Activated T-helper 2 cell treated with anti-CD3 and anti-CD28 coated beads, Interferon-gamma antibody, Interleukin-2, Interleukin-4, amounts not matched to agents 10 μg/mL and 5 μg/mL and 100 μg/mL, durations not matched to agents 14 hours and 24 hours and 36 hours (primary cell): Measurements from ENCODE around the gene GPR161. TPM values are rescaled to one million over a fixed set of nuclear protein-coding genes. Genes with fewer than 3 reads are reported as not detected.
"Not testable (repeated sequence)": the region's sequence is repeated elsewhere in the genome, so short reads cannot be mapped to it uniquely, and the experiment has no call there.

Experiments used
- DNase-seq: peaks from one replicate; pipeline ENCODE4 v3.0.0; 2021; ENCODE audit warnings: low spot score
- H3K27ac Mint-ChIP-seq: one replicate; pipeline ENCODE4 v1.8.0; 2021; ENCODE audit warnings: mixed read lengths
- H3K27me3 Mint-ChIP-seq: one replicate; pipeline ENCODE4 v1.8.0; 2021; ENCODE audit warnings: low read depth, mixed read lengths
- H3K36me3 Mint-ChIP-seq: one replicate; pipeline ENCODE4 v1.8.0; 2021; ENCODE audit warnings: low read depth, mixed read lengths
- H3K4me1 Mint-ChIP-seq: one replicate; pipeline ENCODE4 v1.8.0; 2021; ENCODE audit warnings: low read depth, mixed read lengths
- H3K4me3 Mint-ChIP-seq: one replicate; pipeline ENCODE4 v1.8.0; 2021; ENCODE audit warnings: low read depth, mild to moderate bottlenecking, moderate library complexity, mixed read lengths
- H3K9me3 Mint-ChIP-seq: one replicate; pipeline ENCODE4 v1.8.0; 2021; ENCODE audit warnings: mixed read lengths
- intact Hi-C: fragments of 100-400 bp; cut with micrococcal nuclease; formaldehyde crosslinking; loops from one replicate; pipeline ENCODE4 v1.15.1; 2023
- total RNA-seq: library from RNA; stranded (reverse); gene quantifications from 2 replicates; pipeline ENCODE4 v1.2.3, GENCODE V29; 2022

The GPR161 gene, protein sequence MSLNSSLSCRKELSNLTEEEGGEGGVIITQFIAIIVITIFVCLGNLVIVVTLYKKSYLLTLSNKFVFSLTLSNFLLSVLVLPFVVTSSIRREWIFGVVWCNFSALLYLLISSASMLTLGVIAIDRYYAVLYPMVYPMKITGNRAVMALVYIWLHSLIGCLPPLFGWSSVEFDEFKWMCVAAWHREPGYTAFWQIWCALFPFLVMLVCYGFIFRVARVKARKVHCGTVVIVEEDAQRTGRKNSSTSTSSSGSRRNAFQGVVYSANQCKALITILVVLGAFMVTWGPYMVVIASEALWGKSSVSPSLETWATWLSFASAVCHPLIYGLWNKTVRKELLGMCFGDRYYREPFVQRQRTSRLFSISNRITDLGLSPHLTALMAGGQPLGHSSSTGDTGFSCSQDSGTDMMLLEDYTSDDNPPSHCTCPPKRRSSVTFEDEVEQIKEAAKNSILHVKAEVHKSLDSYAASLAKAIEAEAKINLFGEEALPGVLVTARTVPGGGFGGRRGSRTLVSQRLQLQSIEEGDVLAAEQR
- total RNA-seq: 1.3 and 2.4 TPM in 2 replicates

DNA sequence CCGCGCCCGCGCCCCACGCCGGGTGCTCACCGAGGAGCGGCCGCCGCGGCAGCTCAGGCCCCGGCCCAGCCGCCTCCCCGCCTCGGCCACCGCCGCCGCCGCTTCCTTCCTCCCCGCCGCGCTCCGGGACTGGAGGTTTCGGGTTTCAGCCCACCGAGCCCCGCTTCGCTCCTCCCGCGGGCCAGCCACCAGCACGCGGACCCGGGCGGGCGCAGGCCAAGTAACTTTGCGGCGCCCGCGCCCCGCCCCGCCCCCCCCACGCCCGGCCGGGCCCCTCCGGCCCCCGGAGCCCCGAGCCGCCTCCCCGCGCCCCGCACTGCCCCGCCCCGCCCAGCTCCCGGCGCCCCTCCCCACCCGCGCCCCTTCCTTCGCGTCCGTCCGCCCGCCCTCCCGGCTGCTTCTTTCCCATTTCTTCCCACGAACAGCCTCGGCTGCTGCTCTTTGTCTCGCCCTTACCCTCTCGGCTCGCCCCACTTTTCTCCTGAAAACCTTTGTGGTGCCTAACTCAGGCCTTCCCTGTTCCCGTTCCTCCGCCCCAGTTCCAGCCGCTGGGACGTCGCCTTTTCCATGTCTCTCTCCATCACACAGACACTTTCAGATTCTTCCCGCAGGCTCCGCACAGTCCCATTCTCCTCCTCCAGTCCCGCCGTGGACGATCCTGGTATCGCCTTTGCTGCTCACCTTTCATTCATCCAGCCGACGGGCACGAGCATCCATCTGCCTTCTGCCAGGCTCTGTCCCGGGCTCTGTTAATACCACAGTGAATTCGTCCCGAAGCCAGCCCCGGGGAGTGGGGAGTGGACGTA lies at the start of gene GPR161:
GPR161 (minus strand) TSS at position 222 of the 806 bp plus-strand sequence. CDS start 32,080 bp downstream, outside the sequence.
- H3K27ac Mint-ChIP-seq: peak within 1 kb of the TSS; percentile 33
- intact Hi-C loops: loop anchor here (2.0 to 5.0 kb wide), 4 partner anchors 42 to 200 kb away; partner anchors contain the start of genes DCAF6, MPC2 and TIPRL
- H3K9me3 Mint-ChIP-seq: no peaks in the 10 kb centered on the region
- H3K36me3 Mint-ChIP-seq: no peaks in the 10 kb centered on the region
- H3K4me1 Mint-ChIP-seq: peaks cover 16% of the 10 kb centered on the region
- peaks cover 48% of the 10 kb centered on the region for H3K27me3 Mint-ChIP-seq
- H3K4me3 Mint-ChIP-seq: peak within 1 kb of the TSS; percentile 85
- peak; percentile 29 for DNase-seq

DNA sequence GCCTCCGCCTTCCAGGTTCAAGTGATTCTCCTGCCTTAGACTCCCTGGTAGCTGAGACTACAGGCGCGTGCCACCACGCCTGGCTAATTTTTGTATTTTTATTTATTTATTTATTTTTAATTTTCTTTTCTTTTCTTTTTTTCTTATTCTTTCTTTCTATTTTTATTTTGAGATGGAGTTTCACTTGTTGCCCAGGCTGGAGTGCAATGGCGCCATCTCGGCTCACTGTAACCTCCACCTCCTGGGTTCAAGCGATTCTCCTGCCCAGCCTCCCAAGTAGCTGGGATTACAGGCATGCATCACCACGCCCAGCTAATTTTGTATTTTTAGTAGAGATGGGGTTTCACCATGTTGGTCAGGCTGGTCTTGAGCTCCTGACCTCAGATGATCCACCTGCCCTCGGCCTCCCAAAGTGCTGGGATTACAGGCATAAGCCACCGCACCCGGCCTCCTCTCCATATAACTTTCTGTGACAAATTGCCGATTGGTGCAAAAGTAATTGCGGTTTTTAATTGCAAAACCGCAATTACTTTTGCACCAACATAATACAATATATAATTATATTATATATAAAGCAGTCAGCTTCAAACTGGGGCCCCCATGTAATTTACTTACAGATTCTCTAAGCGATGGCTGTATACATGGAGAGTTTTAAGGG lies 44.5 kb upstream of the GPR161 start:
- H3K27ac Mint-ChIP-seq, H3K27me3 Mint-ChIP-seq, H3K9me3 Mint-ChIP-seq, intact Hi-C loops, DNase-seq: not testable (repeated sequence)
- peak overlapping the region; percentile 33 for H3K4me3 Mint-ChIP-seq
- H3K36me3 Mint-ChIP-seq: peaks cover 20% of the 10 kb centered on the region
- peaks cover 11% of the 10 kb centered on the region for H3K4me1 Mint-ChIP-seq

DNA sequence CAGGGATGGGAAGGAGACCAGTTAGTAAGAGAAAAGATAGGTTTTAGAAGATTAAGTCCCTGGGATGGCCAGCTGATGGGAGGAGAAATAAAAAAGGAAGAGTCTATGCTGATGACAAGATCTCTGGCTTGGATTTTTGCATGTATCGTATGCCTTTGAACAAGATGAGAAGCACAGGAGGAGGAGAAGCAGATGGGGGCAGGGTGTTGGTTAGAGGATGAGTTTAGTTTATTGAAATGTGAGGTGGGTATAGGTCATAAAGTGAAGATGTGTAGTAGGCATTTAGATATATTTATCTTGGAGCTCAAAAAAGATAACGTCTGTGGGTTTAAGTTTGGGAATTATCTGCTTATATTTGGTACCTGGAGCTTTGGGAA lies 43.4 kb upstream of the GPR161 start:
- intact Hi-C loops: no loop called here
- peaks cover 11% of the 10 kb centered on the region for H3K4me1 Mint-ChIP-seq
- no peaks in the 10 kb centered on the region for H3K27me3 Mint-ChIP-seq
- no peak for DNase-seq
- peaks cover 13% of the 10 kb centered on the region for H3K36me3 Mint-ChIP-seq
- H3K9me3 Mint-ChIP-seq: no peaks in the 10 kb centered on the region
- H3K27ac Mint-ChIP-seq: no peak overlapping the region
- H3K4me3 Mint-ChIP-seq: no peak overlapping the region

DNA sequence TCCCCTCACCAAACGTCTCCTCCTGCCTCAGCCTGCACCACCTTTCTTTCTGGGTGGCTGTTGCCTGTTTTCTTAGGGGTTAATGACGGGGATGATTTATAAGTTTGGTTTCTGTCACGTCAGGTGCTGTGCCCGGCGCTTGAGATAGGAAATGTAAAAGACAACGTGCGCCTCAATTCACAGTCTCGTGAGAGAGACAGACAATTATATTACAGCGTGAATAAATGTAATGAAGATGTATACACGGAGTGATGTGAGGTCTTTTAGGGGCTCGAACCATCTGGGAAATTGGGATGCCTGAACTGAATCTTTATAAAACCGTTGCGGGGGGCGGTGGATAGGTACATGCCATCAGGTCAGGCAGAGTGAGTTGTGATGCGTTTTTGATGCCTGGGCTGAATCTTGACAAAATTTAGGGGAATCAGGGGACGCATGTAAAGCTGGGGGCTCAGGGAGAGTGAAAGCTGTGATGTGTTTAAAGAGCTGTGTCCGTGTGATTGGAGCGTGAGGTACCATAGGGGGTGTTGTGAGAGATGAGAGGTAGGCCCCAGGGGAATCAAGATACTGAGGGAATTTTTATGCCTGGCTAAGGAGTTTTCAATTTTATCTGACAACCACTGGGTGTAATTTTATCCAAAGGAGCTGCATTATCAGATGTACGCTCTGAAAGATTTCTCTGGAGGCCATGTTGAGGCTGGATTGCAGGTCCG lies 42.9 kb upstream of the GPR161 start:
- peaks cover 8% of the 10 kb centered on the region for H3K36me3 Mint-ChIP-seq

DNA sequence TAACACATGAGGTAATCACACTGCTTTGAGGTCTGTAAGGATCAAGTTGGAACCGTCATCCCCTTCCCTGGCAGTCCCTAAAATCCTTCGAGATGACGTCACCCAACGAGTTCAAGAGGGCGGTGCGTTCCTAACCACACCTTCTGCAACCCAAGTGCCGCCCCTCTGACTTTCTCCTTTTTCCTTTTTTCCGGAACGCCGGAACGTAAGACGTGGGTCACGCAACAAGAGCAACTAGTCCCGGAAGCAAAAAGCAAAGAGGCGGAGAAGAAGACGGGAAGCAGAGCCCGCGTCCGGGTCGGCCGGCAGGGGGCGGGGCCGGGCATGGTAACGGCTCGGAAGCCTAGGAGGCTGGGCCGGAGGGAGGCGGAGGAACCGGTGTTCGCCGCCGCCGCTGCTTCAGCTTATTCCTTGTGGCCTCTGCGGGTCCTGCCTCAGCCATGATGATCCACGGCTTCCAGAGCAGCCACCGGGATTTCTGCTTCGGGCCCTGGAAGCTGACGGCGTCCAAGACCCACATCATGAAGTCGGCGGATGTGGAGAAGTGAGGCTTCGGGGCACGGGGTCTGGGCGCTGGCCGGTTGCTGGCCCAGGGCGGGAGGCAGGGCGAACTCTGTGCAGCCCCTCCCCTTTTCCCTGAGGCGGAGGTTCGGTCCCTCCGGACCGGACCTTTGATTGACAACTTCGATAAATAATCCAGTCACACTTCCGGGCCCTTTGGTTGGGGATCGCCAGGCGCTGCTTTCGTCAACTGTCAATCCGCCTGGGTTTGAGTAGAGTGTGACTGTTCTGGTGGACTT lies 42.1 kb upstream of the GPR161 start, which contains the start of gene TIPRL:
TIPRL (plus strand) TSS at position 325 of the 800 bp plus-strand sequence; CDS start at position 441, 116 bp downstream.
- H3K27ac Mint-ChIP-seq: no peak within 1 kb of the TSS
- no peak within 1 kb of the TSS for H3K4me3 Mint-ChIP-seq
- peaks cover 8% of the 10 kb centered on the region for H3K4me1 Mint-ChIP-seq
- peak; percentile 93 for DNase-seq
- H3K9me3 Mint-ChIP-seq: no peaks in the 10 kb centered on the region
- peaks cover 4% of the 10 kb centered on the region for H3K27me3 Mint-ChIP-seq
- intact Hi-C loops: loop anchor here (1.0 to 10.0 kb wide), 8 partner anchors 42 to 1896 kb away; partner anchors contain the start of genes GPR161, KIFAP3 and SFT2D2
- peaks cover 3% of the 10 kb centered on the region for H3K36me3 Mint-ChIP-seq

More for the DNA sequence above, 42.9 kb upstream of the GPR161 start:
- Mint-ChIP-seq H3K4me3 (no peak overlapping the region), H3K4me1 (peaks cover 11% of the 10 kb centered on the region), H3K9me3 (no peaks in the 10 kb centered on the region), H3K27me3 (peaks cover 3% of the 10 kb centered on the region), H3K27ac (no peak overlapping the region)
- intact Hi-C loops: loop anchor here (1.0 to 10.0 kb wide), 7 partner anchors 43 to 1895 kb away; partner anchors contain the start of genes GPR161, KIFAP3 and SFT2D2
- DNase-seq: no peak

DNA sequence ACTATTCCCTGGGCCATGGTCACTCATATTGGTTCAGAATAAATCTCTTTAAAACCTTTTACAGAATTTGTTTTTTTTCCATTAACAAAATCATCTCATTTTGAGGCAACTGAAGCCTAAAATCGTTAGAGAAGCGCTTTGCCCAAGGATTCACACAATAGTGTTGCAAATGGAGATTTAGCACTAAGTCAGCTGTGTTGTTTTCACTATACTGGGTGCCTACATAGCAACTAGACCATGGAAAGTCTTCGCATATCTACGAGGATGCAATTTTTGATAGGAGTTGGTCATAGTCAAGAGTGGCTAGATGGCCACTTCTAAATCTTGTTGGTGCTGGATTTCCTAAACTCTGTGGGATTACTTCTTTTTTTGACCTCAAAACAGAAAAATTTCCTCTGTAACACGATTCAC lies 41.5 kb upstream of the GPR161 start:
- intact Hi-C loops: loop anchor here (1.0 to 10.0 kb wide), 6 partner anchors 41 to 1897 kb away; partner anchors contain the start of genes GPR161 and KIFAP3
- Mint-ChIP-seq H3K36me3 (no peaks in the 10 kb centered on the region), H3K9me3 (no peaks in the 10 kb centered on the region), H3K4me1 (peaks cover 4% of the 10 kb centered on the region), H3K4me3 (no peak overlapping the region), H3K27me3 (peaks cover 7% of the 10 kb centered on the region), H3K27ac (no peak overlapping the region)
- no peak for DNase-seq

DNA sequence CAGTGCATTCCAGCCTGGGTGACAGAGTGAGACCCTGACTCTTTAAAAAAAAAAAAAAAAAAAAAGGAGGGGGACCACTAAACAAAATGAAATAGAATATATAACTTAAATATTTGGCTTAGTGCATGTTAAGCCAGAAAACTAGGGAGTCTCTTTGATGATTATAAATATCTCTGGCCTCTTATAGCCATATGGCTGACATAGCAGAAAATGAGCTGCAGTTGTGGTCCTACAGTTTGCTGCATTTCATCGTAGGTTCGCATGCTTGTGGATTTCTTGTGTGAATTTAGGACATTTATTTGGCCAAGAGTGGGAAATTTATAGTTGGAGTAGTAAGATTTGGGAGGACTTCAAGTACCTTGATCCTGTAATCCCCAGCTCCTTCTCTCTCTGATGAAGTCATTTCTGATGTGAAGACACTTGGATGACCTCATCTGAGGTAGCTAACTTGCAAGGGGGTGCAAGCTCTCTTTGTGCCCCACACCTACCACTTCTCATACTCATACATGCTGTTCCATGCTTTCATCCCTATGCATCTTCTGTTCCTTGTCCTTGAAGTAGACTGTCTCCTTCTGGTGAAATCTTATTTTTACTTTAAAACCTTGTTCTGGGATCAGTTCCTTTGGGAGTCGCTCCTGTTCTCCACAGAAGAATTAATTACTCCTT lies 35.7 kb upstream of the GPR161 start:
- Mint-ChIP-seq H3K4me3 (no peak overlapping the region), H3K4me1 (no peaks in the 10 kb centered on the region), H3K9me3 (no peaks in the 10 kb centered on the region), H3K27me3 (peaks cover 9% of the 10 kb centered on the region), H3K27ac (no peak overlapping the region), H3K36me3 (no peaks in the 10 kb centered on the region)
- intact Hi-C loops: loop anchor here (10.0 kb wide), 1 partner anchor 1902 kb away; the partner anchor contains the start of gene KIFAP3
- DNase-seq: no peak

DNA sequence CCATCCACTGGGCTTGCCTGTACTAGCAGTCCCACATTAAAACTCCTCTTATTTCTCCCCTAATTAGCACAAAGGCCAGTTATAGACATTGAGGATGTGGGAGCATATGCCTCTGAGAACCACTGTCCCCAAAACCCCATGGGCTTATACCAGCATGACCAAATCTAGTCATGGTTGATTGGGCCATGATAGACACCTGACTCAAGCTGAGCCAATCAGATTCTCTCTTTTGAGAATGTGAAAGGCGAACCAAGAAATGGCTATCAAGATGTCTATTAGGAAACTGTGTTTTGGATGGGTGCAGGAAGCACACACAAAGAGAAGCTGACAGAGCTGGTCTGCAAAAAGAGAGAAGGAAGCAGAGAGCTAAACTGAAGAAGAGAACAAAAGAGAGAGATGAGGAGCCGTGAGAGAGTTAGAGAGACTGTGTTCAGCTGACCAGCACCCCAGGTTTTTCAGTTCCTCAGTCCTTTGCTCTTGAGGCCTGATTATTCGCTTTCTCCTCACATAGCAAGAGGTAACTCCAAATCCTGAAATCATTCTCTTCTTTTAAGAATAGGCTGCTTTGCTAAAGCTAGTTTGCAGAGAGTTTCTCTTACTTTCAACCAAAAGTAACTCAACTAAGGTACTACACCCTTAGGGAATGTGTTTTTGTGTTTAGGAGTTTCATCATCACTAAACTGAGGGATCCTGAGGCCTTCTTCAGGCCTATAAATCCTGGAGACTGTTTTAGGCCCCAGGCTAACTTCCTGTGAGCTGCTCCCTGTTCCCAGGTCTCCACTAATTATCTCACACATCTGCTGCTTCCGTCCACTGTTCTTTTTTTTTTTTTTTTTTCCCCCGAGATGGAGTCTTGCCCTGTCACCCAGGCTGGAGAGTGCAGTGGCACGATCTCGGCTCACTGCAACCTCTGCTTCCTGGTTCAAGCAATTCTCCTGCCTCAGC lies 34.1 kb upstream of the GPR161 start:
- Mint-ChIP-seq H3K27me3 (peaks cover 9% of the 10 kb centered on the region), H3K4me3 (no peak overlapping the region), H3K4me1 (no peaks in the 10 kb centered on the region), H3K36me3 (no peaks in the 10 kb centered on the region), H3K27ac (no peak overlapping the region), H3K9me3 (no peaks in the 10 kb centered on the region)
- no peak for DNase-seq
- intact Hi-C loops: loop anchor here (10.0 kb wide), 1 partner anchor 1904 kb away; the partner anchor contains the start of gene KIFAP3

DNA sequence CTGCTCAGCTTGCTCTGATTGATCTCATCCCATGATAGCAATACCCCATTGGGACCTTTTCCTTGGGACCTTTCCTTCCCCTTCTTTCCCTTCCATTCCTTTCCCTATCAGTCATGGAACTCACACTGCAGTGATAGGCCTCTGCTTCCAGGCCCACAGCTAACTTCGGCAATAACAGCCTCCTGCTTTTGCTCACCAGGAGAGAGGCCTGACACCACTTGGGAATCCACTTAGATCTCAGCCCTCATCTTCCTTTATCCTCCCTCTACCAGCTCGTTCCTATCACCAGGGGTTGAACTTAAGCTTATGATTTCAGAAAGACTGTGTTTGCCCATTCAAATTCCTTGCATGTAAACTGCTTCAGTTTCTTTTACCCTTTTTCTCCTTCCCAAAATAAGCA lies 31.1 kb upstream of the GPR161 start:
- H3K27ac Mint-ChIP-seq: no peak overlapping the region
- intact Hi-C loops: no loop called here
- DNase-seq: no peak
- no peaks in the 10 kb centered on the region for H3K9me3 Mint-ChIP-seq
- no peaks in the 10 kb centered on the region for H3K36me3 Mint-ChIP-seq
- no peaks in the 10 kb centered on the region for H3K4me1 Mint-ChIP-seq
- no peaks in the 10 kb centered on the region for H3K27me3 Mint-ChIP-seq
- H3K4me3 Mint-ChIP-seq: no peak overlapping the region

DNA sequence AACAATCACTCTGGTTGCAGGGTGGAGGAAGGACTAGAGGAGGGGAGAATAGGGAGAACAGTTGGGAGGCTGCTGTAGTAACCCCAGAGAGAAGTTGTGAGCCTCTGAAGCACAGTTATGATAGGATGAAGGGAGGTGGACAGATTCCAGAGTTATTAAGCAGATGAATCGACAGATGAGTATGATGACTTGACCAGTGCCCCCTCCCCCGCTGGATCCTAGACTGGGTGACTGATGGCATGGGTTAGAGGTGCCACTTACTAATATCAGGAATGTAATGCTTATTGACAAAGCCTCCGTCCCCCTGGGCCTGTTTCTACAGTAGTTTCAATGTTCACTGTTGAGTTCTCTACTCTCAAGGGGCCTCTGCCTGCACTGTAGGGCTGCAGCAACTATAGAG lies 28.0 kb upstream of the GPR161 start:
- H3K4me3 Mint-ChIP-seq: no peak overlapping the region
- H3K36me3 Mint-ChIP-seq: no peaks in the 10 kb centered on the region
- no peaks in the 10 kb centered on the region for H3K4me1 Mint-ChIP-seq
- intact Hi-C loops: no loop called here
- DNase-seq: no peak
- H3K27ac Mint-ChIP-seq: no peak overlapping the region
- H3K27me3 Mint-ChIP-seq: peaks cover 8% of the 10 kb centered on the region
- peaks cover 9% of the 10 kb centered on the region for H3K9me3 Mint-ChIP-seq
